ENCODE data around the gene CCDC186.

DNA sequence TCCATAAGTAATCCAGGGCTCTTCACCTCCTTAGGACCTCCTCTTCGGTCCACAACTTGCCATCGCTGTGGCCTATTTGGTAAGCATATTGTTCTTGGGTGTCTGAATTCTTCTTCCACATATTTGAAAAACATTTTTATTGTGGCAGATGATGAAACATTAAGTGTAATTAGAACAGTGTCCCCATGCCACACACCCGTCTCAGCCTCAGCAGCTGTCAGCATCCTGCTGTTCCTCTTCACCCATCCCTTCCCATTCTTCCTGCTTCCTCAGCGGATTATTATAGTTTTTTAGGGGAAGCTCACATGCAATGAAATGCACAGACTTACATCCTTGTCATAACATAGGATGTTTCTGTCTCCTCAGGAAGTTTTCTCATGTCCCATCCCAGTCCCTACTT, 25.2 kb upstream of the CCDC186 start:
- TF ChIP-seq, protein P1, sequence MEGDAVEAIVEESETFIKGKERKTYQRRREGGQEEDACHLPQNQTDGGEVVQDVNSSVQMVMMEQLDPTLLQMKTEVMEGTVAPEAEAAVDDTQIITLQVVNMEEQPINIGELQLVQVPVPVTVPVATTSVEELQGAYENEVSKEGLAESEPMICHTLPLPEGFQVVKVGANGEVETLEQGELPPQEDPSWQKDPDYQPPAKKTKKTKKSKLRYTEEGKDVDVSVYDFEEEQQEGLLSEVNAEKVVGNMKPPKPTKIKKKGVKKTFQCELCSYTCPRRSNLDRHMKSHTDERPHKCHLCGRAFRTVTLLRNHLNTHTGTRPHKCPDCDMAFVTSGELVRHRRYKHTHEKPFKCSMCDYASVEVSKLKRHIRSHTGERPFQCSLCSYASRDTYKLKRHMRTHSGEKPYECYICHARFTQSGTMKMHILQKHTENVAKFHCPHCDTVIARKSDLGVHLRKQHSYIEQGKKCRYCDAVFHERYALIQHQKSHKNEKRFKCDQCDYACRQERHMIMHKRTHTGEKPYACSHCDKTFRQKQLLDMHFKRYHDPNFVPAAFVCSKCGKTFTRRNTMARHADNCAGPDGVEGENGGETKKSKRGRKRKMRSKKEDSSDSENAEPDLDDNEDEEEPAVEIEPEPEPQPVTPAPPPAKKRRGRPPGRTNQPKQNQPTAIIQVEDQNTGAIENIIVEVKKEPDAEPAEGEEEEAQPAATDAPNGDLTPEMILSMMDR (IDR thresholded peaks at IDR 0.05; ENCODE audit: borderline replicate concordance, extremely low read depth, low read length, poor library complexity, severe bottlenecking): no peak
- no peak for TF ChIP-seq EZH2 (IDR thresholded peaks at IDR 0.05; ENCODE audit: borderline replicate concordance, low read depth, low read length, severe bottlenecking)

Data from DND-41 (cell line).